HG02981 (cell line): ENCODE data around the gene THUMPD2.

Experiments used
- ATAC-seq: cut with Tn5 transposase; IDR thresholded peaks from one replicate; pipeline ENCODE4 v1.9.1; 2021; ENCODE audit warnings: mild to moderate bottlenecking, moderate library complexity; ENCODE audit not compliant: unreplicated experiment

THUMPD2 gene

GRCh38 chr2:39719317-39719716 lies 59.7 kb downstream of the THUMPD2 start:
- no peak for ATAC-seq

GRCh38 chr2:39718483-39718882 lies 60.6 kb downstream of the THUMPD2 start:
- no peak for ATAC-seq

DNA sequence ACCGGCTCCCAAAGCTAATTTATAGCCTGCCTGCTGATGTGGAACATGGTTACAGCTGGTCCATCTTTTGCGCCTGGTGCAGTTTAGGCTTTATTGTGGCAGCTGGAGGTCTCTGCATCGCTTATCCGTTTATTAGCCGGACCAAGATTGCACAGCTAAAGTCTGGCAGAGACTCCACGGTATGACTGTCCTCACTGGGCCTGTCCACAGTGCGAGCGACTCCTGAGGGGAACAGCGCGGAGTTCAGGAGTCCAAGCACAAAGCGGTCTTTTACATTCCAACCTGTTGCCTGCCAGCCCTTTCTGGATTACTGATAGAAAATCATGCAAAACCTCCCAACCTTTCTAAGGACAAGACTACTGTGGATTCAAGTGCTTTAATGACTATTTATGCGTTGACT lies 62.0 kb downstream of the THUMPD2 start:
- no peak for ATAC-seq

GRCh38 chr2:39715822-39716221 lies 63.2 kb downstream of the THUMPD2 start:
- ATAC-seq, result no peak

DNA sequence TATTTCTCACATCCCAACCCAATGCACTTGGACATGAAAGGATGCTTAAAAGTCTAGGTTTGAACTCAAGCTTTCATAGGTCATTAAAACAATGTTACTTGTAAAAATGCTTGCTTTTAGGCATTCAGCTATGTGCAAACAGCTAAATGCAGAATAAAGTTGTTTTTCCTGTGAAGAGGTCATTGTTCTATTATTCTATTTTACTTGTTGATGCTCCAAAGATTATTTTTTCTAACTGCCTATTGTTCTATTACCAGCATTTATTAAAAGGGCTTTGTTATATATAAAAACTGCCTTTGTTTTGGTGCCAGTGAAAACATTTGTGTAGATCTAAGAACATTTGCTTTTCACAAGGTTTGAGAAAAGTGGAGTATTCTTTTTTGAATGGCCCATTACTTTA lies 64.0 kb downstream of the THUMPD2 start:
- no peak for ATAC-seq

GRCh38 chr2:39712953-39713352 lies 66.1 kb downstream of the THUMPD2 start:
- ATAC-seq, result no peak

DNA sequence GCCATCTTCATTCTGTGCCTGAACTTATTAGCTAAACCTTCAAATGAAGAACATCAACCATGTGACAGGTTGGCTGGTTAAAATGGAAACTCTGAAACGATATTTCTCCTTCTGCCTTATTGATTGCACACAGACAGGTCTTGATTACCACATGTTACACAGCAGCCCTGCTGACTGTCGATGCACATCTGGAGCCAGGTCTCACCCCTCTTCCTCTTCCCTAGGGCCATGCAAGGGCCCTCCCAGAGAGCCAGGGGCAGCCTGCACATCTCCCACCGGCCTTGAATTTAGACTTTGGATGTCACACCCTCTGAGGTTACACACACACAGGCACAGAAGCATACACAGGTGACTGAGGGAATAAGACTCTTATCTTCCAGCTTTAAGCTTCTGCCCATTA lies 68.3 kb downstream of the THUMPD2 start:
- no peak for ATAC-seq

- no peak for ATAC-seq
These were observed 71.1 kb downstream of the THUMPD2 start for GRCh38 chr2:39708003-39708402.

DNA sequence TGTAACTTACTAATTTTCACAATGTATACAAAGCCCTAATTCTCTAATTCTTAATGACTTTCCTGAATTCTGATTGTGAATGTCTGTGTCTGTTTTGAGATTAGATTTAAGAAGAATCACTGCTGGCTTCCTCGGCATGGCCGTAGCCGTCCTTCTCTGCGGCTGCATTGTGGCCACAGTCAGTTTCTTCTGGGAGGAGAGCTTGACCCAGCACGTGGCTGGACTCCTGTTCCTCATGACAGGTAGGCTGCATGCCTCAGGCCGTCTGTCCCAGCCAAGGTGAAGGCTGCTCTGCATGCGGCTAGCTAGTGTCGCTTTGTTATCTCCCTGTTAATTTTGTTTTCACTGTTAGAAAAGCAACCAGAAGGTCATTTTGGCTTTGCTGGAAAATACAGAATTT lies 72.1 kb downstream of the THUMPD2 start:
- ATAC-seq, result no peak

- ATAC-seq, result no peak
These were observed 72.7 kb downstream of the THUMPD2 start for GRCh38 chr2:39706312-39706711.

- no peak for ATAC-seq
These were observed 73.4 kb downstream of the THUMPD2 start for GRCh38 chr2:39705638-39706037.

GRCh38 chr2:39704540-39704939 lies 74.5 kb downstream of the THUMPD2 start:
- no peak for ATAC-seq

GRCh38 chr2:39703181-39703872 lies 75.7 kb downstream of the THUMPD2 start:
- ATAC-seq, result no peak

DNA sequence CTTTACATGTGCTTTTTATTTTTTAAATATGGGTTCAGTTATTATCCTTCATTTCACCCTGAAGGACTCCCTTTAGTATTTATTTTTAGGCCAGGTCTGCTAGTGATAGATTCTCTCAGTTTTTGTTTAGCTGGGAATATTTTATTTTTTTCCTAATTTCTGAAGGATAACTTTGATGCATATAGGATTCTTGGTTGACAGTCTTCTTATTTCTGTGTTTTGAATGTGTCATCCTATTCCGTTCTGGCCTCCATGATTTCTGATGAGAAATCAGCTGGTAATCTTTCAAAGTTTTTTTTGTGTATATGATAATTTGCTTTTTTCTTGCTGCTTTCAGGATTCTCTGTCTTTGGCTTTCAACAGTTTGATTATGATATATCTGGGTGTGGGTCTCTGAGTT lies 77.9 kb downstream of the THUMPD2 start:
- ATAC-seq, result no peak

- no peak for ATAC-seq
These were observed 81.6 kb downstream of the THUMPD2 start for GRCh38 chr2:39697454-39697853.

DNA sequence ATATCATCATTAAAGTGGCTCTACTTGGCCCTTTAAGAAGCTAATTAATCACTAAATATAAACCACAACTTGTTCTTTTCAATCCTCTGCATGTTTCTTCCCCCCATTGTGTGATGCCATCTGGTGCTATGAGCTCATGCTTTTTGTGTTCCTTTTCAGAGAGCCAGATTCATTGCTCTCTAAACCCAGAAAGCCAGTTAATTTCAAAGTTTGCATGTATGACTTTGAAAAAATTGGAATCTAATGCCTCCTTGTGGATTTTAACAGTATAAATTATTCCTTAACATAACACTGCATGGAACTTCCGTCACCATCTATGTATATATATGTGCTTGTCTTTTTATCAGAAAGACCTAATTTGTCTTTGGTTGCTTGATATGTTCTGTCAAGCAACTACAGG lies 82.2 kb downstream of the THUMPD2 start:
- no peak for ATAC-seq

GRCh38 chr2:39696101-39696553 lies 82.9 kb downstream of the THUMPD2 start:
- ATAC-seq, result no peak

- ATAC-seq, result no peak
These were observed 85.8 kb downstream of the THUMPD2 start for GRCh38 chr2:39693245-39693644.

GRCh38 chr2:39689876-39690275 lies 89.2 kb downstream of the THUMPD2 start:
- ATAC-seq, result no peak

DNA sequence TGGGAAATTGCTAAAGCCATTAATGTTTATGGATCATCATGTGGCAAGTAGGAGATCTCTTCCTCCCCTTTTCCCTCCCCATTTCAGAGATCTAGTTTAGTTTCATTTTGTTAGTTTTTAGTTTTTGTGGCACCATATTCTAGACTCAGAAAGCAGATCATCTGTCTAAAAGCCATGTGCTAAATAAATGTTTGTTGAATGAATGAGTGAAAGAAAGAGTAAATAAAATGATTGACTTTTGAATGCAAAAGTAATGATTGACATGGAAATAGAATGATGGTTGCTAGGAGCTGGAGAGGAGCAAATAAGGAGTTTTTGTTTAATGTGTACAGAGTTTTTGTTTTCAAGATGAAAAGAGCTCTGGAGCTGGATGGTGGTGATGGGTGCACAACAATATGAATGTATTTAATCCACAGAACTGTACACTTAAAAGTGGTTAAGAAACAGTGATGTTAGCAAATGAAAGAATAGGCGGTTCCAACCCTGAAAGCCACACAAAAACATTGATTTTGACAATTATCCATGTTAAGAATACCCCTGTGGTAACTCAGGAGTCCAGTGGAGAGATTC lies 89.7 kb downstream of the THUMPD2 start:
- ATAC-seq, result no peak

DNA sequence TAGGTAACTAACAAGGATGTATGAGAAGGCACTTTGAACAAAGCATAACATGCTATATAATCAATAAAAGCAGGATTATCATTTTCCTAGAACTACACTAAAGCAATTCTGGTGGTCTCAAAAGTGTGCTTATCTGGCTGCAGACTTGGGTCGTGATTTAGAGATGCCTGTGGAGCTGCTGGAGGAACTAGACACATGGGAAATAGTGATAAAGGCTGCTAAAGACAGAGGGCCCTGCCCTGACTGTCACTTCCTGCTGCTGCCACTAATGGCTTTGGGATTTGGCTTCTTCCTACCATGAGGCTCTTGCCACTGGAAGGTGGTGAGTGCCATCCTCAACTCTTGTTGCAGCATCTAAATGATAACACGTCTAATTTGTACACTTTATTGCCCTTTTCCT lies 90.9 kb downstream of the THUMPD2 start:
- ATAC-seq, result no peak

DNA sequence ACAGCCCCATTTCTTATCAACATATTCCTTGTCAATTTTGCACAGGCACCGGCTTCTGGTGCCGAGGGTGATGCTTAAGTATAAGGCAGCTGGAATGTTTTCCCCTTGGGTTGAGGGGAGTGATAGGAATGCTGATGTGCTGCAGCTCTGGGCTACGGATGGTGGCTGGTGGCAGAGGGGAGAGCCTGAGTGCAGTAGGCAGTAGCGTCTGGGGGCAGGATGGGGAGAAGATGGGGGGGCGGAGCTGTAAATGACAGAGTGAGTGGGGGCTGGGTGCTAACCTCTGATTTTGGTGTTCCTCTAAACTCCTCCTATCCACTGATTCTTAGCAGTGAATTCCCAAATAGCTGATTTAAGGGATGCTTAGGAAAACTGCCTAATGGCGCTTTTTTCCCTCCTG lies 92.6 kb downstream of the THUMPD2 start:
- no peak for ATAC-seq
